IMR-90 (cell line): ENCODE results near the gene METTL18. TPM values are rescaled to one million over a fixed set of nuclear protein-coding genes. Genes with fewer than 3 reads are reported as not detected.

Experiments
- ATAC-seq: fragments of 200-7000 bp; cut with Tn5 transposase; 2 replicates; pipeline ENCODE4 v1.9.1; 2020; ENCODE audit warnings: low read depth, mild to moderate bottlenecking, moderate library complexity
- BruUV-seq: library from RNA; stranded (reverse); fragments of 400-500 nt; replicated peaks from 2 replicates; lab custom pipeline; 2021; lab: Mats Ljungman, UMichigan
- CTCF ChIA-PET: fragments of 300-600 bp; formaldehyde crosslinking; extraction: SDS; loops from one replicate; lab custom pipeline; 2021; ENCODE audit warnings: antibody characterized with exemption; lab: Yijun Ruan, JAX
- POLR2A ChIA-PET: fragments of 300-600 bp; sonication (Branson Sonifier 250); formaldehyde crosslinking; loops from one replicate; lab custom pipeline; 2022; ENCODE audit warnings: antibody characterized with exemption; ENCODE audit not compliant: unreplicated experiment; lab: Charles Lee
- DNase-seq: peaks from one replicate; pipeline ENCODE4 v3.0.0; 2013
- H2AFZ ChIP-seq: replicated peaks from 2 replicates; pipeline ENCODE3; 2013; ENCODE audit warnings: low read length, mild to moderate bottlenecking; ENCODE audit not compliant: poor library complexity
- H2AK5ac ChIP-seq: 2 replicates; pipeline ENCODE4 v1.6.1; 2013; ENCODE audit warnings: low read depth, low read length, inconsistent platforms
- H2AK9ac ChIP-seq: replicated peaks from 2 replicates; pipeline ENCODE3; 2013; ENCODE audit warnings: mild to moderate bottlenecking, low read depth, low read length, moderate library complexity; ENCODE audit not compliant: poor library complexity
- H2BK120ac ChIP-seq: 2 replicates; pipeline ENCODE4 v1.6.1; 2013; ENCODE audit warnings: low read depth, low read length, inconsistent platforms
- H2BK15ac ChIP-seq: 3 replicates; pipeline ENCODE4 v1.6.1; 2013; ENCODE audit warnings: low read depth, low read length, inconsistent platforms
- H2BK20ac ChIP-seq: 2 replicates; pipeline ENCODE4 v1.6.1; 2013; ENCODE audit warnings: low read depth, mild to moderate bottlenecking, inconsistent platforms, low read length, moderate library complexity
- H2BK5ac ChIP-seq: 2 replicates; pipeline ENCODE4 v1.6.1; 2013; ENCODE audit warnings: mild to moderate bottlenecking, low read depth, low read length, inconsistent platforms; ENCODE audit not compliant: poor library complexity, severe bottlenecking
- H3K14ac ChIP-seq: replicated peaks from 2 replicates; pipeline ENCODE4 v1.6.1; 2013; ENCODE audit warnings: low read depth, low read length, inconsistent platforms
- H3K18ac ChIP-seq: 2 replicates; pipeline ENCODE4 v1.6.1; 2013; ENCODE audit warnings: low read depth, low read length, control low read depth
- H3K23ac ChIP-seq: 2 replicates; pipeline ENCODE4 v1.6.1; 2013; ENCODE audit warnings: low read depth, low read length, inconsistent platforms
- H3K27ac ChIP-seq: 2 replicates; pipeline ENCODE4 v1.5.1; 2013; ENCODE audit warnings: mild to moderate bottlenecking, control low read depth, low read length; ENCODE audit not compliant: insufficient read depth
- H3K27me3 ChIP-seq: 2 replicates; pipeline ENCODE4 v1.6.1; 2013; ENCODE audit warnings: low read length; ENCODE audit not compliant: control insufficient read depth, insufficient read depth
- H3K36me3 ChIP-seq: 2 replicates; pipeline ENCODE4 v1.6.1; 2013; ENCODE audit warnings: low read length, mixed read lengths; ENCODE audit not compliant: control insufficient read depth, insufficient read depth
- H3K4ac ChIP-seq: 2 replicates; pipeline ENCODE4 v1.6.1; 2013; ENCODE audit warnings: low read depth, low read length, inconsistent platforms
- H3K4me1 ChIP-seq: 2 replicates; pipeline ENCODE4 v1.6.1; 2013; ENCODE audit warnings: low read length, mixed read lengths; ENCODE audit not compliant: control insufficient read depth, insufficient read depth
- H3K4me2 ChIP-seq: 2 replicates; pipeline ENCODE4 v1.6.1; 2013; ENCODE audit warnings: low read depth, mild to moderate bottlenecking, control low read depth, low read length, moderate library complexity
- H3K4me3 ChIP-seq: 2 replicates; pipeline ENCODE4 v1.5.1; 2013; ENCODE audit warnings: low read depth, mild to moderate bottlenecking, control low read depth, low read length, moderate library complexity; ENCODE audit not compliant: insufficient read depth
- H3K56ac ChIP-seq: 2 replicates; pipeline ENCODE4 v1.6.1; 2013; ENCODE audit warnings: low read length, inconsistent platforms; ENCODE audit not compliant: insufficient read depth; ENCODE audit errors: extremely low read depth
- H3K79me1 ChIP-seq, 2 experiments: 2 replicates each; pipeline ENCODE4 v1.6.1; 2013; ENCODE audit warnings: low read length in 2 of 2, inconsistent platforms in 1 of 2, low read depth in 1 of 2
- H3K9ac ChIP-seq: 2 replicates; pipeline ENCODE4 v1.6.1; 2013; ENCODE audit warnings: low read depth, low read length, control low read depth
- H3K9me1 ChIP-seq: 2 replicates; pipeline ENCODE4 v1.6.1; 2013; ENCODE audit warnings: low read length, inconsistent platforms; ENCODE audit not compliant: insufficient read depth
- H3K9me3 ChIP-seq: 2 replicates; pipeline ENCODE4 v1.6.1; 2013; ENCODE audit warnings: low read length; ENCODE audit not compliant: control insufficient read depth, insufficient read depth
- H4K20me1 ChIP-seq: 2 replicates; pipeline ENCODE4 v1.6.1; 2013; ENCODE audit warnings: low read length, inconsistent platforms; ENCODE audit not compliant: insufficient read depth
- H4K5ac ChIP-seq: 2 replicates; pipeline ENCODE4 v1.6.1; 2013; ENCODE audit warnings: mild to moderate bottlenecking, low read depth, low read length, control low read depth
- H4K8ac ChIP-seq, 2 experiments: 2 replicates each; pipeline ENCODE4 v1.6.1; 2013; ENCODE audit warnings: low read depth in 2 of 2, low read length in 2 of 2, control low read depth in 1 of 2, inconsistent platforms in 1 of 2
- H4K91ac ChIP-seq: 2 replicates; pipeline ENCODE4 v1.6.1; 2013; ENCODE audit warnings: low read depth, low read length, inconsistent platforms; ENCODE audit not compliant: insufficient read depth
- BHLHE40 ChIP-seq: fragments of 150-350 bp; IDR thresholded peaks from 2 replicates; pipeline ENCODE4 v1.6.1; 2016; ENCODE audit warnings: mild to moderate bottlenecking, low read depth, low read length
- CEBPB ChIP-seq: IDR thresholded peaks from 2 replicates; pipeline ENCODE4 v1.6.1; 2012; ENCODE audit warnings: low read depth, low read length, improper control_type of control experiment
- CHD1 ChIP-seq: IDR thresholded peaks from 2 replicates; pipeline ENCODE4 v1.6.1; 2012; ENCODE audit warnings: low read depth, low read length, improper control_type of control experiment
- CTCF ChIP-seq: conservative IDR thresholded peaks from 2 replicates; pipeline ENCODE4 v1.5.1; 2012; ENCODE audit warnings: mild to moderate bottlenecking, low read depth, low read length, improper control_type of control experiment
- ELK1 ChIP-seq: fragments of 150-350 bp; IDR thresholded peaks from 2 replicates; pipeline ENCODE4 v1.6.1; 2016; ENCODE audit warnings: low read depth, mild to moderate bottlenecking, low read length, moderate library complexity, borderline replicate concordance
- FOS ChIP-seq: fragments of 150-350 bp; IDR thresholded peaks from 2 replicates; pipeline ENCODE4 v1.6.1; 2016; ENCODE audit warnings: low read depth, low read length
- MAFK ChIP-seq: IDR thresholded peaks from 2 replicates; pipeline ENCODE4 v1.6.1; 2012; ENCODE audit warnings: low read depth, low read length, improper control_type of control experiment
- MAZ ChIP-seq: IDR thresholded peaks from 2 replicates; pipeline ENCODE4 v1.6.1; 2012; ENCODE audit warnings: low read depth, mild to moderate bottlenecking, low read length, improper control_type of control experiment, moderate library complexity, borderline replicate concordance
- MXI1 ChIP-seq: IDR thresholded peaks from 2 replicates; pipeline ENCODE4 v1.6.1; 2012; ENCODE audit warnings: low read depth, mild to moderate bottlenecking, low read length, moderate library complexity, borderline replicate concordance
- NFE2L2 ChIP-seq: fragments of 150-350 bp; IDR thresholded peaks from 2 replicates; pipeline ENCODE4 v1.6.1; 2016; ENCODE audit warnings: low read depth, mild to moderate bottlenecking, low read length
- POLR2A ChIP-seq: IDR thresholded peaks from 2 replicates; pipeline ENCODE4 v1.6.1; 2012; ENCODE audit warnings: mild to moderate bottlenecking, low read depth, low read length
- RAD21 ChIP-seq: IDR thresholded peaks from 2 replicates; pipeline ENCODE4 v1.6.1; 2012; ENCODE audit warnings: low read length, improper control_type of control experiment
- RCOR1 ChIP-seq: IDR thresholded peaks from 2 replicates; pipeline ENCODE4 v1.6.1; 2012; ENCODE audit warnings: mild to moderate bottlenecking, low read length, improper control_type of control experiment; ENCODE audit not compliant: insufficient replicate concordance
- RFX5 ChIP-seq: IDR thresholded peaks from 2 replicates; pipeline ENCODE4 v1.8.0; 2012; ENCODE audit warnings: low read depth, mild to moderate bottlenecking, low read length, moderate library complexity
- SMC3 ChIP-seq: fragments of 150-350 bp; IDR thresholded peaks from 2 replicates; pipeline ENCODE4 v1.6.1; 2016; ENCODE audit warnings: low read depth, mild to moderate bottlenecking, antibody characterized with exemption, low read length, moderate library complexity
- USF2 ChIP-seq: fragments of 150-350 bp; IDR thresholded peaks from 2 replicates; pipeline ENCODE4 v1.6.1; 2017; ENCODE audit warnings: mild to moderate bottlenecking, antibody characterized with exemption, low read length, low read depth
- WGBS, 2 experiments: methylation state at CpG; one replicate each; pipeline versions ENCODE4 v1.1.5 to v1.1.7; 2013; ENCODE audit warnings: missing lambda C conversion rate in 2 of 2; ENCODE audit not compliant: insufficient read length in 1 of 2; ENCODE audit errors: extremely low coverage in 2 of 2; 5-methylcytosine and 5-hydroxymethylcytosine counted together
- dilution Hi-C: fragments of 300-500 bp; cut with HindIII; formaldehyde crosslinking; loops from one replicate; pipeline ENCODE4 v1.14.3; 2018; ENCODE audit warnings: low sequenced_read_pairs; ENCODE audit not compliant: unreplicated experiment
- in situ Hi-C: fragments of 300-500 bp; cut with MboI; formaldehyde crosslinking; loops from 3 replicates; pipeline ENCODE4 v1.14.3; 2019; ENCODE audit warnings: low sequenced_read_pairs, inconsistent platforms, mixed read lengths
- intact Hi-C: fragments of 100-400 bp; cut with micrococcal nuclease; formaldehyde crosslinking; loops from 2 replicates; pipeline ENCODE4 v1.10.0; 2022
- polyA plus RNA-seq, 3 experiments: library from polyadenylated mRNA; depleted of rRNA; stranded (reverse); fragments of >200 nt; gene quantifications; 2 replicates each; pipeline ENCODE4 v1.2.3, GENCODE V29; 2012; ENCODE audit warnings: low replicate concordance in 1 of 3
- total RNA-seq: library from RNA; depleted of rRNA; stranded (reverse); fragments of >200 nt; gene quantifications from 2 replicates; pipeline ENCODE4 v1.2.3, GENCODE V29; 2012

METTL18 gene
- total and polyA plus RNA-seq, 2 of the 4 experiments (the other 2 are of a cell fraction): 2.9 to 3.4 TPM

GRCh38 chr1:169745015-169745861 is 49.5 kb downstream of the METTL18 start:
- no peak overlapping the region for H3K27ac ChIP-seq
- no CpG with 5 or more reads among the region's 5 CpGs for WGBS, 2 experiments
- H3K9ac ChIP-seq: no peak overlapping the region
- POLR2A ChIA-PET: no interaction called here
- no peak for ATAC-seq
- no peaks in the 10 kb centered on the region for H3K4me1 ChIP-seq
- H3K27me3 ChIP-seq: no peaks in the 10 kb centered on the region
- no peak overlapping the region for H3K14ac ChIP-seq
- CTCF ChIA-PET: no interaction called here
- no TSS peak for BruUV-seq
- H2BK120ac ChIP-seq: no peak overlapping the region
- DNase-seq: no peak
- H3K79me1 ChIP-seq: no peaks in the 10 kb centered on the region
- no peaks in the 10 kb centered on the region for H3K9me3 ChIP-seq
- dilution Hi-C loops (no loop called here), in situ Hi-C loops (no loop called here), intact Hi-C loops (no loop called here)
- H3K4me3 ChIP-seq: no peak overlapping the region
- H3K9me1 ChIP-seq: no peaks in the 10 kb centered on the region
- no peak overlapping the region for H3K4me2 ChIP-seq
- H2AK9ac ChIP-seq: no peak overlapping the region
- H3K36me3 ChIP-seq: no peaks in the 10 kb centered on the region
- no peak overlapping the region for H4K91ac ChIP-seq
- TF ChIP-seq NFE2L2 (no peak), RCOR1 (no peak), CTCF (no peak), FOS (no peak), SMC3 (no peak), CHD1 (no peak), MXI1 (no peak), CEBPB (no peak), ELK1 (no peak), RAD21 (no peak), MAZ (no peak), POLR2A (no peak), USF2 (no peak), BHLHE40 (no peak), MAFK (no peak), RFX5 (no peak)
- no peak overlapping the region for H3K23ac ChIP-seq
- no peak overlapping the region for H3K4ac ChIP-seq
- no peak overlapping the region for H4K5ac ChIP-seq
- no peak overlapping the region for H2BK20ac ChIP-seq
- H3K56ac ChIP-seq: no peak overlapping the region
- no peak overlapping the region for H2AK5ac ChIP-seq
- H4K20me1 ChIP-seq: no peaks in the 10 kb centered on the region
- H2AFZ ChIP-seq: no peak overlapping the region
- no peak overlapping the region for H2BK5ac ChIP-seq
- H3K18ac ChIP-seq: no peak overlapping the region
- H2BK15ac ChIP-seq: no peak overlapping the region
- no peak overlapping the region for H4K8ac ChIP-seq
